GM18861 (cell line): ENCODE measurements around the gene NCAPD2.
A peak's percentile ranks its signal among the peaks of the same experiment; 100 is the strongest.

Experiments used
- ATAC-seq: cut with Tn5 transposase; IDR thresholded peaks from one replicate; pipeline ENCODE4 v1.9.1; 2021; ENCODE audit not compliant: unreplicated experiment

NCAPD2 gene

GRCh38 chr12:6569786-6570185 lies 75.9 kb downstream of the NCAPD2 start:
- ATAC-seq = no peak

GRCh38 chr12:6570264-6570887 lies 76.5 kb downstream of the NCAPD2 start:
- peak; percentile 38 for ATAC-seq

- no peak for ATAC-seq
Measured at GRCh38 chr12:6573001-6573400, 79.1 kb downstream of the NCAPD2 start.

GRCh38 chr12:6574576-6575295 lies 80.8 kb downstream of the NCAPD2 start:
- ATAC-seq = no peak

- ATAC-seq = no peak
Measured at GRCh38 chr12:6575648-6576047, 81.7 kb downstream of the NCAPD2 start.
